A549 (cell line): ENCODE measurements around the gene KCNN3. TPM values are rescaled to one million over a fixed set of nuclear protein-coding genes. Genes with fewer than 3 reads are reported as not detected.

Experiments used
- ATAC-seq, 2 experiments: fragments of 200-7000 bp in 1 of 2; fragments of >200 bp in 1 of 2; cut with Nextera tagmentation in 1 of 2; cut with Tn5 transposase in 1 of 2; 3 replicates each; pipeline versions ENCODE4 v1.8.0 to v1.9.1; 2018 to 2020; ENCODE audit warnings: mild to moderate bottlenecking in 1 of 2, moderate library complexity in 1 of 2
- CTCF ChIA-PET: fragments of 300-600 bp; sonication (Branson Sonifier 250); formaldehyde crosslinking; extraction: SDS; loops from one replicate; lab custom pipeline; 2021; ENCODE audit warnings: antibody characterized with exemption, inconsistent platforms; lab: Yijun Ruan, JAX
- POLR2A ChIA-PET: fragments of 350-600 bp; formaldehyde crosslinking; extraction: SDS; loops from one replicate; lab custom pipeline; 2021; ENCODE audit warnings: antibody characterized with exemption, inconsistent platforms; lab: Yijun Ruan, JAX
- DNase-seq, 2 experiments: peaks; one replicate each; pipeline versions ENCODE4 v3.0.0 to v3.0.0-alpha.2; 2011 to 2016; ENCODE audit warnings: low read depth in 1 of 2, low spot score in 1 of 2
- FAIRE-seq: peaks from 2 replicates; lab custom pipeline; 2011; peaks lifted over from hg19 to GRCh38; lab: Jason Lieb, UNC
- H3K27ac ChIP-seq, 2 experiments: fragments of >200 bp; sonication (Bioruptor Twin); formaldehyde crosslinking; 3 replicates each; pipeline ENCODE4 v1.5.1; 2016 to 2017
- H3K4me1 ChIP-seq: fragments of >200 bp; sonication (Bioruptor Twin); formaldehyde crosslinking; 3 replicates; pipeline ENCODE4 v1.6.1; 2016
- H3K4me2 ChIP-seq: fragments of >200 bp; sonication (Bioruptor Twin); formaldehyde crosslinking; 3 replicates; pipeline ENCODE4 v1.6.1; 2016
- H3K4me3 ChIP-seq: fragments of >200 bp; sonication (Bioruptor Twin); formaldehyde crosslinking; 3 replicates; pipeline ENCODE4 v1.5.1; 2016
- H3K9me3 ChIP-seq: fragments of >200 bp; sonication (Bioruptor Twin); formaldehyde crosslinking; 3 replicates; pipeline ENCODE4 v1.6.1; 2016
- BHLHE40 ChIP-seq: IDR thresholded peaks from 2 replicates; pipeline ENCODE4 v1.6.1; 2012; ENCODE audit warnings: low read depth, low read length, inconsistent platforms
- CEBPB ChIP-seq, 2 experiments: fragments of >200 bp in 1 of 2; sonication (Bioruptor Twin) in 1 of 2; formaldehyde crosslinking in 1 of 2; IDR thresholded peaks; 2 replicates each; pipeline ENCODE4 v1.6.1; 2012 to 2016
- EHMT2 ChIP-seq: fragments of 200-600 bp; sonication (generic); IDR thresholded peaks from 2 replicates; pipeline ENCODE4 v1.6.1; 2016; ENCODE audit warnings: antibody characterized with exemption, low read depth, mild to moderate bottlenecking, moderate library complexity
- EP300 ChIP-seq, 2 experiments: fragments of >200 bp; sonication (Bioruptor Twin); formaldehyde crosslinking; IDR thresholded peaks; 2 replicates in 1 of 2; 3 replicates in 1 of 2; pipeline ENCODE4 v1.6.1; 2016 to 2017
- ESRRA ChIP-seq: fragments of 150-350 bp; IDR thresholded peaks from 2 replicates; pipeline ENCODE4 v1.6.1; 2014; ENCODE audit warnings: mild to moderate bottlenecking, low read length, borderline replicate concordance
- FOSB ChIP-seq: fragments of 250-450 bp; sonication (Bioruptor Pico); IDR thresholded peaks from 2 replicates; pipeline ENCODE4 v1.5.0; 2020; ENCODE audit warnings: mild to moderate bottlenecking, moderate library complexity
- FOXS1 ChIP-seq: fragments of 250-450 bp; sonication (Bioruptor Pico); IDR thresholded peaks from 2 replicates; pipeline ENCODE4 v1.5.0; 2020; ENCODE audit warnings: mild to moderate bottlenecking, moderate library complexity
- HEYL ChIP-seq: fragments of 250-450 bp; sonication (Bioruptor Pico); IDR thresholded peaks from 2 replicates; pipeline ENCODE4 v1.8.0; 2021; ENCODE audit warnings: mild to moderate bottlenecking, moderate library complexity
- HOXB13 ChIP-seq: fragments of 250-450 bp; sonication (Bioruptor Pico); IDR thresholded peaks from 2 replicates; pipeline ENCODE4 v1.5.0; 2020; ENCODE audit warnings: low read depth, mild to moderate bottlenecking, moderate library complexity
- KDM5A ChIP-seq: fragments of 200-600 bp; sonication (generic); IDR thresholded peaks from 2 replicates; pipeline ENCODE4 v1.6.1; 2016; ENCODE audit warnings: antibody characterized with exemption, mild to moderate bottlenecking
- MYC ChIP-seq: IDR thresholded peaks from 2 replicates; pipeline ENCODE4 v1.6.1; 2012; ENCODE audit warnings: mild to moderate bottlenecking, inconsistent platforms, low read length, improper control_type of control experiment, borderline replicate concordance
- NR3C1 ChIP-seq: fragments of >200 bp; sonication (Bioruptor Twin); formaldehyde crosslinking; IDR thresholded peaks from 3 replicates; pipeline ENCODE4 v1.6.1; 2017
- POLR2A ChIP-seq: IDR thresholded peaks from 2 replicates; pipeline ENCODE4 v1.6.1; 2012; ENCODE audit warnings: mild to moderate bottlenecking, low read length
- RAD21 ChIP-seq, 2 experiments: fragments of >200 bp in 1 of 2; sonication (Bioruptor Twin) in 1 of 2; formaldehyde crosslinking in 1 of 2; IDR thresholded peaks in 1 of 2; conservative IDR thresholded peaks in 1 of 2; 2 replicates in 1 of 2; 3 replicates in 1 of 2; pipeline ENCODE4 v1.6.1; 2012 to 2018; ENCODE audit warnings: inconsistent platforms in 1 of 2
- RCOR1 ChIP-seq: fragments of 150-350 bp; IDR thresholded peaks from 2 replicates; pipeline ENCODE4 v1.6.1; 2014; ENCODE audit warnings: antibody characterized with exemption, low read length, low read depth
- RFX5 ChIP-seq: fragments of 450-650 bp; IDR thresholded peaks from 2 replicates; pipeline ENCODE4 v1.7.1; 2014; ENCODE audit warnings: antibody characterized with exemption, mild to moderate bottlenecking, moderate library complexity
- SMC3 ChIP-seq: fragments of >200 bp; sonication (Bioruptor Twin); formaldehyde crosslinking; IDR thresholded peaks from 3 replicates; pipeline ENCODE4 v1.6.1; 2018; ENCODE audit warnings: inconsistent platforms
- TFCP2L1 ChIP-seq: fragments of 250-450 bp; sonication (Bioruptor Pico); IDR thresholded peaks from 2 replicates; pipeline ENCODE4 v1.5.0; 2021; ENCODE audit warnings: mild to moderate bottlenecking
- WGBS: methylation state at CpG from one replicate; pipeline ENCODE4 v1.1.6; 2017; ENCODE audit errors: missing lambda C conversion rate; 5-methylcytosine and 5-hydroxymethylcytosine counted together
- polyA plus RNA-seq, 4 experiments: library from polyadenylated mRNA; depleted of rRNA in 3 of 4; stranded (reverse); fragments of >200 nt; fragmentation: RNase III in 1 of 4; extraction: RNeasy Plus Mini Kit Qiagen cat#74134 plus additional on column Dnase treatment in 1 of 4; gene quantifications; 2 replicates in 3 of 4; 3 replicates in 1 of 4; pipeline ENCODE4 v1.2.3, GENCODE V29; 2011 to 2017
- TF ChIP-seq, protein P1 (sequence below): fragments of 450-650 bp; IDR thresholded peaks from 2 replicates; pipeline ENCODE4 v1.6.1; 2014; ENCODE audit warnings: antibody characterized with exemption
- TF ChIP-seq, protein P2 (sequence below): fragments of 250-450 bp; sonication (Bioruptor Pico); IDR thresholded peaks from 2 replicates; pipeline ENCODE4 v1.5.0; 2021; ENCODE audit warnings: mild to moderate bottlenecking, moderate library complexity, borderline replicate concordance
- TF ChIP-seq, protein P3 (sequence below): IDR thresholded peaks from 2 replicates; pipeline ENCODE4 v1.6.1; 2012
- TF ChIP-seq, protein P4 (sequence below): IDR thresholded peaks from 2 replicates; pipeline ENCODE4 v1.6.1; 2012
- TF ChIP-seq, protein P5 (sequence below): fragments of >200 bp; sonication (Bioruptor Twin); formaldehyde crosslinking; IDR thresholded peaks from 3 replicates; pipeline ENCODE4 v1.5.1; 2016
- TF ChIP-seq, protein P6 (sequence below): fragments of 150-350 bp; IDR thresholded peaks from 2 replicates; pipeline ENCODE4 v1.6.1; 2014; ENCODE audit warnings: low read depth, mild to moderate bottlenecking, low read length

Gene KCNN3
- polyA plus RNA-seq, 2 of the 4 experiments (the other 2 are of a cell fraction) = 0.01 to 0.03 TPM

DNA sequence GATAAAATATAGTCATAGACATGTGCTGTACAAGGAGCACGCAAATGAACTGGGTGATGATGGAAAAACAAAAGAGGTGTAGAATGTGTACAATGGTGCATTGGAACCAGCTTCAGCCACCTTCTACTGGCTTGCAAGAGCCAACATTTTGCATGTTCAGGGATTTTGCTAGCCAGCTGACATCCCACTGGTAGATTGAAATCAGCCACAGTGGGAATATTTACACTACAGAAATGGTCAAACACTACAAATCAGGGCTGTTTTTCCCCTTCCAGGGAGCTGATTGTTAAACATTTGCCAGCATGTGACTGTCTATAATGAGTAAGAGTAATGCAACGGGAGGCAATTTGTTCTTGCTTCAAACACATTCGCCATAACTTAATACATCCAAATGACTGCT lies 43.2 kb upstream of the KCNN3 start:
- no peak for TF ChIP-seq CEBPB (IDR thresholded peaks at IDR 0.05)
- TF ChIP-seq, protein P1, sequence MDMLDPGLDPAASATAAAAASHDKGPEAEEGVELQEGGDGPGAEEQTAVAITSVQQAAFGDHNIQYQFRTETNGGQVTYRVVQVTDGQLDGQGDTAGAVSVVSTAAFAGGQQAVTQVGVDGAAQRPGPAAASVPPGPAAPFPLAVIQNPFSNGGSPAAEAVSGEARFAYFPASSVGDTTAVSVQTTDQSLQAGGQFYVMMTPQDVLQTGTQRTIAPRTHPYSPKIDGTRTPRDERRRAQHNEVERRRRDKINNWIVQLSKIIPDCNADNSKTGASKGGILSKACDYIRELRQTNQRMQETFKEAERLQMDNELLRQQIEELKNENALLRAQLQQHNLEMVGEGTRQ = no peak
- TF ChIP-seq, protein P2, sequence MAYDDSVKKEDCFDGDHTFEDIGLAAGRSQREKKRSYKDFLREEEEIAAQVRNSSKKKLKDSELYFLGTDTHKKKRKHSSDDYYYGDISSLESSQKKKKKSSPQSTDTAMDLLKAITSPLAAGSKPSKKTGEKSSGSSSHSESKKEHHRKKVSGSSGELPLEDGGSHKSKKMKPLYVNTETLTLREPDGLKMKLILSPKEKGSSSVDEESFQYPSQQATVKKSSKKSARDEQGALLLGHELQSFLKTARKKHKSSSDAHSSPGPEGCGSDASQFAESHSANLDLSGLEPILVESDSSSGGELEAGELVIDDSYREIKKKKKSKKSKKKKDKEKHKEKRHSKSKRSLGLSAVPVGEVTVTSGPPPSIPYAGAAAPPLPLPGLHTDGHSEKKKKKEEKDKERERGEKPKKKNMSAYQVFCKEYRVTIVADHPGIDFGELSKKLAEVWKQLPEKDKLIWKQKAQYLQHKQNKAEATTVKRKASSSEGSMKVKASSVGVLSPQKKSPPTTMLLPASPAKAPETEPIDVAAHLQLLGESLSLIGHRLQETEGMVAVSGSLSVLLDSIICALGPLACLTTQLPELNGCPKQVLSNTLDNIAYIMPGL (CRISPR knock-in tag) = no peak
- 66% methylated on average over 3 of the region's 3 CpGs for WGBS
- Histone ChIP-seq H3K9me3 (no peaks in the 10 kb centered on the region), H3K4me3 (no peak overlapping the region), H3K27ac (no peak overlapping the region), H3K4me2 (no peak overlapping the region), H3K4me1 (no peaks in the 10 kb centered on the region)
- POLR2A ChIA-PET = no interaction called here
- DNase-seq = no peak
- no peak for FAIRE-seq
- CTCF ChIA-PET = interaction anchor here (0.8 to 2.8 kb wide), 7 partner anchors 9 to 380 kb away, joined by 3 to 14 read pairs (median 3); no protein-coding TSS in a partner anchor
- no peak for ATAC-seq

DNA sequence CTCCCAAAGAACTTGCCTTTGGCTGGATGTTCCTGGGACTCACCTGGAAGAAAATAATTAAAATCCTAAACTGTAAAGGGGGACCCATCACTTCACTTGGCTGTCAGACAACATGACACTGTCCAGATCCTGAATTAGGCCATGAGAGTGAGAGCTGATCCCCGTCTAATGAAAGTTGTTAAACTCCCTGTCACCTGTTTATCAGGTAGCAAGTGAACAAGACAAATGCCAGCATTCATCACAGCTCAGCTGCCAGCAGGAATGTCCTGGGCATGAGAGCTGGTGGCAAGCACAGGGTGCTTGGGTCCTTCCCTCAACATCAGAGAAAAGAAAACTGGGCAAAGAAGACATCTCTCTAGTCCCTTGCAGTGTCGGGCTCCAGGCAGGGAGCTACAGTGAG lies 42.7 kb upstream of the KCNN3 start:
- no peak for DNase-seq
- ChIA-PET POLR2A (no interaction called here), CTCF (interaction anchor here (0.8 to 2.8 kb wide), 5 partner anchors 9 to 379 kb away, joined by 3 to 14 read pairs (median 3); no protein-coding TSS in a partner anchor)
- Histone ChIP-seq H3K9me3 (no peaks in the 10 kb centered on the region), H3K4me1 (no peaks in the 10 kb centered on the region), H3K4me2 (no peak overlapping the region), H3K4me3 (no peak overlapping the region), H3K27ac (no peak overlapping the region)
- ATAC-seq = no peak
- TF ChIP-seq MYC (no peak), KDM5A (no peak), EP300 (IDR thresholded peaks at IDR 0.05) (no peak), RFX5 (no peak), HOXB13 (no peak), FOSB (no peak), HEYL (CRISPR knock-in tag) (no peak), NR3C1 (no peak), RCOR1 (no peak)
- TF ChIP-seq, protein P3, sequence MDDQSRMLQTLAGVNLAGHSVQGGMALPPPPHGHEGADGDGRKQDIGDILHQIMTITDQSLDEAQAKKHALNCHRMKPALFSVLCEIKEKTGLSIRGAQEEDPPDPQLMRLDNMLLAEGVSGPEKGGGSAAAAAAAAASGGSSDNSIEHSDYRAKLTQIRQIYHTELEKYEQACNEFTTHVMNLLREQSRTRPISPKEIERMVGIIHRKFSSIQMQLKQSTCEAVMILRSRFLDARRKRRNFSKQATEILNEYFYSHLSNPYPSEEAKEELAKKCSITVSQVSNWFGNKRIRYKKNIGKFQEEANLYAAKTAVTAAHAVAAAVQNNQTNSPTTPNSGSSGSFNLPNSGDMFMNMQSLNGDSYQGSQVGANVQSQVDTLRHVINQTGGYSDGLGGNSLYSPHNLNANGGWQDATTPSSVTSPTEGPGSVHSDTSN = no peak
- no peak for FAIRE-seq
- WGBS = 47% methylated on average over 2 of the region's 2 CpGs

DNA sequence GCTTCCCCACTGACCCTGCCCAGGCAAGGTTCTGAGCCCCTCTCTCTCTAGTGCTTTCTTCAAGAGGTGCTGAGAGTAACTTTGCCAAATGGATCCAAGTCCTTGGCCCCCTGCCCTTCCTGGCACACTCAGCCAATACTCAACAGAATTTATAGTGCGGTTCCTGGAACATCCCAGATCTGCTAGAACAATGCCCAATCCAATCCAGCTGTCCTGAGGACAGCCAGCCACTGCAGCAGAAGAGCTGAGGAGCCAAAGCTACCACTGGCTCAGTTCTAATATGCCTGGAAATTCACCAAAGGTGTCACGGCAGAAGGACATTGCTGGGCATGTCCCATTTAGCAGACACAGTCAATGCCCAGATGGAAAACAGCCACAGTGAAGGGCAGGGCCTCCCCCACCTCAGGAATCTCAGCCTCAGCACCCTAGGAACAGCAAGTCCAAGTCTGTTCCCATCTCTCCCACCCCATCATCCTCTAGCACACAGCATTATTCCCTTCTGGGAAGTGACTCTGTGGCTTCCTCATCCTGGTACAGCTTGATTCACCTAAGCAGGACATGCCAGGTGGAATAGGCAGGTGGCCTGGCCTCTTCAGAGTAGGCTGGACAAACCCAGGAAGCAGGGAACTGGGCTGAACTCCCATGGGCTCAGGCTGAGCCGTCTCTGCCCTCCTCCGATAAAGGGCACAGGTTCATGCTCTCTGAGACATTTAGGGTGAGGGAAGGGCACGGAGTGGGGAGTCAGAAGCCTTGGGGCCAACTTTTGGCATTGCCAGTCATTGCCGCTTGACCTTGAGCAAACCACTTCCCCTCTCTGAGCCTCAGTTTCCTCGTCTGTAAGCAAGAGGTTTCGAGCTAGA lies 41.8 kb upstream of the KCNN3 start:
- WGBS = 61% methylated on average over 8 of the region's 8 CpGs
- ChIA-PET CTCF (interaction anchor here (1.1 to 2.8 kb wide), 2 partner anchors 10 to 32 kb away, joined by 4 to 14 read pairs; no protein-coding TSS in a partner anchor), POLR2A (no interaction called here)
- Histone ChIP-seq H3K27ac (no peak overlapping the region), H3K4me2 (no peak overlapping the region), H3K9me3 (no peaks in the 10 kb centered on the region), H3K4me3 (no peak overlapping the region), H3K4me1 (no peaks in the 10 kb centered on the region)
- FAIRE-seq (no peak), ATAC-seq (no peak), DNase-seq (no peak)
- TF ChIP-seq, protein P4, sequence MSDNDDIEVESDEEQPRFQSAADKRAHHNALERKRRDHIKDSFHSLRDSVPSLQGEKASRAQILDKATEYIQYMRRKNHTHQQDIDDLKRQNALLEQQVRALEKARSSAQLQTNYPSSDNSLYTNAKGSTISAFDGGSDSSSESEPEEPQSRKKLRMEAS = no peak
- no peak for TF ChIP-seq FOXS1 (CRISPR knock-in tag)
- no peak for TF ChIP-seq POLR2A
- TF ChIP-seq, protein P5, sequence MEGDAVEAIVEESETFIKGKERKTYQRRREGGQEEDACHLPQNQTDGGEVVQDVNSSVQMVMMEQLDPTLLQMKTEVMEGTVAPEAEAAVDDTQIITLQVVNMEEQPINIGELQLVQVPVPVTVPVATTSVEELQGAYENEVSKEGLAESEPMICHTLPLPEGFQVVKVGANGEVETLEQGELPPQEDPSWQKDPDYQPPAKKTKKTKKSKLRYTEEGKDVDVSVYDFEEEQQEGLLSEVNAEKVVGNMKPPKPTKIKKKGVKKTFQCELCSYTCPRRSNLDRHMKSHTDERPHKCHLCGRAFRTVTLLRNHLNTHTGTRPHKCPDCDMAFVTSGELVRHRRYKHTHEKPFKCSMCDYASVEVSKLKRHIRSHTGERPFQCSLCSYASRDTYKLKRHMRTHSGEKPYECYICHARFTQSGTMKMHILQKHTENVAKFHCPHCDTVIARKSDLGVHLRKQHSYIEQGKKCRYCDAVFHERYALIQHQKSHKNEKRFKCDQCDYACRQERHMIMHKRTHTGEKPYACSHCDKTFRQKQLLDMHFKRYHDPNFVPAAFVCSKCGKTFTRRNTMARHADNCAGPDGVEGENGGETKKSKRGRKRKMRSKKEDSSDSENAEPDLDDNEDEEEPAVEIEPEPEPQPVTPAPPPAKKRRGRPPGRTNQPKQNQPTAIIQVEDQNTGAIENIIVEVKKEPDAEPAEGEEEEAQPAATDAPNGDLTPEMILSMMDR = no peak
- TF ChIP-seq BHLHE40 = no peak
- TF ChIP-seq ESRRA = no peak
- TF ChIP-seq, protein P3 = no peak
- TF ChIP-seq TFCP2L1 (CRISPR knock-in tag) = no peak
- TF ChIP-seq, protein P6, sequence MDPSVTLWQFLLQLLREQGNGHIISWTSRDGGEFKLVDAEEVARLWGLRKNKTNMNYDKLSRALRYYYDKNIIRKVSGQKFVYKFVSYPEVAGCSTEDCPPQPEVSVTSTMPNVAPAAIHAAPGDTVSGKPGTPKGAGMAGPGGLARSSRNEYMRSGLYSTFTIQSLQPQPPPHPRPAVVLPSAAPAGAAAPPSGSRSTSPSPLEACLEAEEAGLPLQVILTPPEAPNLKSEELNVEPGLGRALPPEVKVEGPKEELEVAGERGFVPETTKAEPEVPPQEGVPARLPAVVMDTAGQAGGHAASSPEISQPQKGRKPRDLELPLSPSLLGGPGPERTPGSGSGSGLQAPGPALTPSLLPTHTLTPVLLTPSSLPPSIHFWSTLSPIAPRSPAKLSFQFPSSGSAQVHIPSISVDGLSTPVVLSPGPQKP = no peak
- no peak for TF ChIP-seq EHMT2
- no peak for TF ChIP-seq RAD21 (conservative IDR thresholded peaks at IDR 0.05 in 1 of 2, IDR thresholded peaks at IDR 0.05 in 1 of 2)
- no peak for TF ChIP-seq SMC3
